SK-N-MC (cell line): Measurements from ENCODE around the gene MYO1G.

Experiments
- DNase-seq: peaks from one replicate; pipeline ENCODE4 v3.0.0-alpha.2; 2011; ENCODE audit warnings: low read depth, low spot score
- H3K27ac ChIP-seq: fragments of 200-600 bp; sonication (generic); 2 replicates; pipeline ENCODE4 v1.5.1; 2016; ENCODE audit warnings: mixed run types
- H3K36me3 ChIP-seq: fragments of 200-600 bp; sonication (generic); 2 replicates; pipeline ENCODE4 v1.6.1; 2017; ENCODE audit warnings: antibody characterized with exemption, low read length, mixed read lengths; ENCODE audit not compliant: insufficient read depth
- H3K4me3 ChIP-seq: fragments of 200-600 bp; sonication (generic); 2 replicates; pipeline ENCODE4 v1.5.1; 2016
- H3K9ac ChIP-seq: fragments of 200-600 bp; sonication (generic); 2 replicates; pipeline ENCODE4 v1.8.0; 2017; ENCODE audit warnings: mixed run types, mixed read lengths; ENCODE audit not compliant: insufficient read length
- H3K9me3 ChIP-seq: fragments of 200-600 bp; sonication (generic); 2 replicates; pipeline ENCODE4 v1.6.1; 2017; ENCODE audit warnings: low read depth, mild to moderate bottlenecking, antibody characterized with exemption, low read length, moderate library complexity, mixed read lengths
- EZH2 ChIP-seq: fragments of 200-600 bp; sonication (generic); IDR thresholded peaks from one replicate; pipeline ENCODE4 v1.6.1; 2017; ENCODE audit warnings: antibody characterized with exemption
- FOXP2 ChIP-seq: optimal IDR thresholded peaks from 2 replicates; pipeline ENCODE3; 2011; ENCODE audit warnings: mild to moderate bottlenecking, moderate library complexity; ENCODE audit not compliant: insufficient read depth; ENCODE audit errors: extremely low read length, control extremely low read depth
- POLR2AphosphoS5 ChIP-seq: IDR thresholded peaks from 2 replicates; pipeline ENCODE4 v1.6.1; 2012; ENCODE audit warnings: mild to moderate bottlenecking, low read depth, low read length, borderline replicate concordance

The MYO1G gene

GRCh38 chr7:44977959-44978335 is 868 bp downstream of the MYO1G start:
- no peaks in the 10 kb centered on the region for H3K9me3 ChIP-seq
- H3K27ac ChIP-seq = no peak overlapping the region
- H3K36me3 ChIP-seq = peaks cover 19% of the 10 kb centered on the region
- no peak overlapping the region for H3K9ac ChIP-seq
- TF ChIP-seq EZH2 (no peak), FOXP2 (no peak), POLR2AphosphoS5 (no peak)
- no peak overlapping the region for H3K4me3 ChIP-seq
- no peak for DNase-seq

- H3K9me3 ChIP-seq = no peaks in the 10 kb centered on the region
- H3K9ac ChIP-seq = no peak overlapping the region
- H3K36me3 ChIP-seq = peaks cover 14% of the 10 kb centered on the region
- H3K4me3 ChIP-seq = no peak overlapping the region
- no peak overlapping the region for H3K27ac ChIP-seq
- TF ChIP-seq FOXP2 (no peak), POLR2AphosphoS5 (no peak), EZH2 (no peak)
- no peak for DNase-seq
Measured at GRCh38 chr7:44977304-44977958, 1.4 kb downstream of the MYO1G start.

GRCh38 chr7:44976746-44977196 is 2.0 kb downstream of the MYO1G start:
- no peak for TF ChIP-seq EZH2
- TF ChIP-seq FOXP2 = no peak
- no peak for TF ChIP-seq POLR2AphosphoS5
- Histone ChIP-seq H3K4me3 (no peak overlapping the region), H3K27ac (no peak overlapping the region), H3K36me3 (peaks cover 8% of the 10 kb centered on the region), H3K9ac (no peak overlapping the region), H3K9me3 (no peaks in the 10 kb centered on the region)
- DNase-seq = no peak

DNA sequence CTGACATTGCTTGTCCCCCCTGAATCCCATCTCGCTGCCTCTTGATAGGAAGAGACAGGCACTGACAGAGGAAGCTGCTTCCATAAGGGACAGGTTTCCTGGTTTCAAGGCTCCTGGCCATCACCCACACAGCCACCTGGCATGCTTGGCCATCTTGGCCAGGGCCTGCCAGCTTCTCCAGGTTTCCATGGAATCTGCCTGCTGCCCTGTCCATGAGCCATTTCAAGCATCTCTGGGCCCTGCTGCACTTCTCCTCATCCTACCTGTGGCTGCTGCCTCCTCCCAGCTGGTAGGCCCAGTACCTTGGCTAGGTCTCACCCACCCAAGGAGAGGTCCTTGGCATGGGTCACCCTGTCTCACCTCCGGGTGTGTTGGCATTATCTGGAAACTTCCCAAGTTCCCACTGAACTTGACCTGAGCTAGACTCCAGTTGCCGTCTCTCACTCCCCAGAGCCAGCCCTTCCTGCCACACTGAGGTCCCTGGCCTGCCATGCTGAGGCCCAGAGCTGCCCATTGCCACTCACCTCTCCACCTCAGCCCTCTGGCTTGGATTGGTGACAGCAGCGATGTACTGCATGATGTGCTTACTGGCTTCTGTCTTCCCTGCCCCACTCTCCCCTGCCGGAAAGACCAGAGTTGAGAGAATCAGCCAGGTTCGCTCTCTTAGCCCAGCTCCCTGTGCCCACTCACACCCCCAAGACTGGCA is 2.6 kb downstream of the MYO1G start:
- TF ChIP-seq POLR2AphosphoS5 (no peak), FOXP2 (no peak)
- Histone ChIP-seq H3K9ac (no peak overlapping the region), H3K27ac (no peak overlapping the region), H3K36me3 (peaks cover 2% of the 10 kb centered on the region), H3K4me3 (no peak overlapping the region), H3K9me3 (no peaks in the 10 kb centered on the region)
- no peak for DNase-seq

GRCh38 chr7:44975331-44976039 is 3.3 kb downstream of the MYO1G start:
- TF ChIP-seq POLR2AphosphoS5 (no peak), FOXP2 (no peak), EZH2 (no peak)
- no peaks in the 10 kb centered on the region for H3K9me3 ChIP-seq
- H3K4me3 ChIP-seq = no peak overlapping the region
- DNase-seq = no peak
- no peak overlapping the region for H3K9ac ChIP-seq
- no peaks in the 10 kb centered on the region; the same call in 1 of the 2 replicates for H3K36me3 ChIP-seq
- no peak overlapping the region for H3K27ac ChIP-seq

- TF ChIP-seq EZH2 = no peak
- no peak for DNase-seq
- Histone ChIP-seq H3K36me3 (no peaks in the 10 kb centered on the region; the same call in 1 of the 2 replicates), H3K4me3 (no peak overlapping the region), H3K27ac (no peak overlapping the region), H3K9me3 (no peaks in the 10 kb centered on the region), H3K9ac (no peak overlapping the region)
Measured at GRCh38 chr7:44974549-44974948, 4.3 kb downstream of the MYO1G start.

DNA sequence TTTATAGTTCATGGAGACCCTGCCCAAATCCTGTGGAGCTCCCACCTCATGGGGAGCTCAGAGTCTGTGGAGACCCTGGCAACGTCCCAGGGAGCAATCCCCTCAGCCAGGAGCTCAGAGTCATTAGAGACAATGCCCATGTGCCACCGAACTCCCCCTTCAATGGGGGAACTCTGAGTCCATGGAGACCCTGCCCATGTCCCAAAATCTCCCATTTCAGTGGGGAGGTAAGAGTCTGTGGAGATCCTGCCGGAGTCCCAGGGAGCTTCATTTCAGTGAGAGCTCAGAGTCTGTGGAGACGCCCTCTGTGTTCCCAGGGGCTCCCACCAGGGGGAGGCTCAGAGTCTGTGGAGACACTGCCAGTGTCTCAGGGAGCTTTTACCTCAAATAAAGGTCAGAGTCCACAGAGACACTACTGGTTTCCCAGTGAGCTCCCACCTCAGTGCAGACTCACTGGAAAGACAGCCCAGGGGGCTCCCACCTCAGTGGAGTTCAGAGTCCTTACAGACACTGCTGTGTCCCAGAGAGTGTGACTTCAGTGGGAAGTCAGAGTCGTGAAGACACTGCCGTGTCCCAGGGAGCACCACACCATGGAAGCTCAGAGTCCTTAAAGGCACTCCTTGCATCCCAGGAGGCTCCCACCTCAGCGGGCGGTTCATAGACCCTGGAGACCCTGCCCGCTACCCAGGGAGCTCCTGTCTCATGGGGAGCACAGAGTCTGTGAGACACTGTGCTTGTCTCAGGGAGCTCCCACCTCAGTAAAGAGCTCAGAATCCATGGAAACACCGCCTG is 5.0 kb downstream of the MYO1G start:
- no peak for DNase-seq
- no peak for TF ChIP-seq EZH2
- no peak for TF ChIP-seq POLR2AphosphoS5
- no peak for TF ChIP-seq FOXP2
- H3K9me3 ChIP-seq = no peaks in the 10 kb centered on the region
- H3K27ac ChIP-seq = no peak overlapping the region
- H3K36me3 ChIP-seq = no peaks in the 10 kb centered on the region
- no peak overlapping the region for H3K4me3 ChIP-seq
- H3K9ac ChIP-seq = no peak overlapping the region

GRCh38 chr7:44972562-44972961 is 6.3 kb downstream of the MYO1G start:
- TF ChIP-seq POLR2AphosphoS5 (no peak), EZH2 (no peak), FOXP2 (no peak)
- no peaks in the 10 kb centered on the region for H3K36me3 ChIP-seq
- no peak for DNase-seq
- H3K9ac ChIP-seq = no peak overlapping the region
- H3K4me3 ChIP-seq = no peak overlapping the region
- H3K27ac ChIP-seq = no peak overlapping the region
- H3K9me3 ChIP-seq = no peaks in the 10 kb centered on the region
